Measurements from ENCODE around the gene EYA2. TPM values are rescaled to one million over a fixed set of nuclear protein-coding genes. Genes with fewer than 3 reads are reported as not detected.

The EYA2 gene
- total RNA-seq, 1 experiment from 2014 or later = not detected

GRCh38 chr20:47217482-47218446, 323.1 kb downstream of the EYA2 start:
- H3K9me3 ChIP-seq (ENCODE audit: low read depth, low read length, poor library complexity, severe bottlenecking) = no peaks in the 10 kb centered on the region
- no peak for DNase-seq (ENCODE audit: low spot score)
- no peaks in the 10 kb centered on the region for H3K27me3 ChIP-seq (replicated peaks; ENCODE audit: insufficient read depth, low read depth, low read length, poor library complexity)
- POLR2A ChIA-PET (ENCODE audit: low non-redundant PET) = no interaction called here
- no peak overlapping the region for H3K27ac ChIP-seq (ENCODE audit: low read depth, low read length, poor library complexity, severe bottlenecking)
- H3K4me3 ChIP-seq (ENCODE audit: low read depth, low read length, poor library complexity, severe bottlenecking) = no peak overlapping the region
- no TSS peak for BruUV-seq (replicated peaks)
- intact Hi-C loops (cut with micrococcal nuclease; ENCODE audit: unreplicated experiment) = no loop called here
- TF ChIP-seq, protein P1, sequence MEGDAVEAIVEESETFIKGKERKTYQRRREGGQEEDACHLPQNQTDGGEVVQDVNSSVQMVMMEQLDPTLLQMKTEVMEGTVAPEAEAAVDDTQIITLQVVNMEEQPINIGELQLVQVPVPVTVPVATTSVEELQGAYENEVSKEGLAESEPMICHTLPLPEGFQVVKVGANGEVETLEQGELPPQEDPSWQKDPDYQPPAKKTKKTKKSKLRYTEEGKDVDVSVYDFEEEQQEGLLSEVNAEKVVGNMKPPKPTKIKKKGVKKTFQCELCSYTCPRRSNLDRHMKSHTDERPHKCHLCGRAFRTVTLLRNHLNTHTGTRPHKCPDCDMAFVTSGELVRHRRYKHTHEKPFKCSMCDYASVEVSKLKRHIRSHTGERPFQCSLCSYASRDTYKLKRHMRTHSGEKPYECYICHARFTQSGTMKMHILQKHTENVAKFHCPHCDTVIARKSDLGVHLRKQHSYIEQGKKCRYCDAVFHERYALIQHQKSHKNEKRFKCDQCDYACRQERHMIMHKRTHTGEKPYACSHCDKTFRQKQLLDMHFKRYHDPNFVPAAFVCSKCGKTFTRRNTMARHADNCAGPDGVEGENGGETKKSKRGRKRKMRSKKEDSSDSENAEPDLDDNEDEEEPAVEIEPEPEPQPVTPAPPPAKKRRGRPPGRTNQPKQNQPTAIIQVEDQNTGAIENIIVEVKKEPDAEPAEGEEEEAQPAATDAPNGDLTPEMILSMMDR (conservative IDR thresholded peaks at IDR 0.05; ENCODE audit: low read depth, low read length) = no peak
- TF ChIP-seq EZH2 (IDR thresholded peaks at IDR 0.05; ENCODE audit: borderline replicate concordance, low read depth, low read length, poor library complexity, severe bottlenecking) = no peak
- no peaks in the 10 kb centered on the region for H3K4me1 ChIP-seq (ENCODE audit: insufficient read depth, low read length, poor library complexity, severe bottlenecking)
- H3K36me3 ChIP-seq (ENCODE audit: insufficient read depth, low read length, poor library complexity, severe bottlenecking) = peaks cover 25% of the 10 kb centered on the region
- CTCF ChIA-PET = interaction anchor here (0.8 to 1.2 kb wide), 2 partner anchors 167 to 419 kb away, joined by 3 read pairs; no protein-coding TSS in a partner anchor

DNA sequence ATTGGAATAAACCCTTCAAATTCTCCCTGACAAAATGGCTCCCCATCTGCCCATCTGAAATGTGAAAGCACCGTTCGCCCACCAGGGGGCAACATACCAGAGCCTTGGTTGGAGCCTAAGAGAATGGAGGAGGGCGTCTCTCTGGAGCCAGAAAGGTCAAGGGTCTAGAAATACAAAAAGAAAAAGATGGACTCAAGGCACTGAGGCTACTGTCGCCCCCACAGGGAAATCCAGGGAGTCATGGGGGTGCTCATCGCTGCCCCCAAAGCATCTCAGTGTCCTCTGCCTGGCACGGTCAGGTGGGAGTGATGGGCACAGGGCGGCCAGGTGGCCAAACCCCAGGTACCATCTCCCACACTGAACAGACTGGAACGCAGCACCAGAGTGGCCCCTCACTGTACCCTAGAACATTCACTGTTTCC, 325.5 kb downstream of the EYA2 start:
- no TSS peak for BruUV-seq (replicated peaks)
- H3K4me1 ChIP-seq (ENCODE audit: insufficient read depth, low read length, poor library complexity, severe bottlenecking) = no peaks in the 10 kb centered on the region
- H3K27ac ChIP-seq (ENCODE audit: low read depth, low read length, poor library complexity, severe bottlenecking) = no peak overlapping the region
- peaks cover 38% of the 10 kb centered on the region for H3K36me3 ChIP-seq (ENCODE audit: insufficient read depth, low read length, poor library complexity, severe bottlenecking)
- peak; percentile 65 for DNase-seq (ENCODE audit: low spot score)
- no peaks in the 10 kb centered on the region for H3K27me3 ChIP-seq (replicated peaks; ENCODE audit: insufficient read depth, low read depth, low read length, poor library complexity)
- intact Hi-C loops (cut with micrococcal nuclease; ENCODE audit: unreplicated experiment) = loop anchor here (1.0 to 5.0 kb wide), 2 partner anchors 164 to 407 kb away; no protein-coding TSS in a partner anchor
- TF ChIP-seq EZH2 (IDR thresholded peaks at IDR 0.05; ENCODE audit: borderline replicate concordance, low read depth, low read length, poor library complexity, severe bottlenecking) = no peak
- TF ChIP-seq, protein P1 (conservative IDR thresholded peaks at IDR 0.05; ENCODE audit: low read depth, low read length) = peak; percentile 83
- no peaks in the 10 kb centered on the region for H3K9me3 ChIP-seq (ENCODE audit: low read depth, low read length, poor library complexity, severe bottlenecking)
- no peak overlapping the region for H3K4me3 ChIP-seq (ENCODE audit: low read depth, low read length, poor library complexity, severe bottlenecking)
- CTCF ChIA-PET = interaction anchor here (1.7 kb wide), 1 partner anchor 164 kb away, joined by 4 read pairs; no protein-coding TSS in a partner anchor
- POLR2A ChIA-PET (ENCODE audit: low non-redundant PET) = no interaction called here

- CTCF ChIA-PET = interaction anchor here (0.6 to 1.7 kb wide), 2 partner anchors 120 to 163 kb away, joined by 4 to 6 read pairs; no protein-coding TSS in a partner anchor
- POLR2A ChIA-PET (ENCODE audit: low non-redundant PET) = no interaction called here
- Histone ChIP-seq H3K27ac (ENCODE audit: low read depth, low read length, poor library complexity, severe bottlenecking) (no peak overlapping the region), H3K36me3 (ENCODE audit: insufficient read depth, low read length, poor library complexity, severe bottlenecking) (peaks cover 33% of the 10 kb centered on the region), H3K4me1 (ENCODE audit: insufficient read depth, low read length, poor library complexity, severe bottlenecking) (no peaks in the 10 kb centered on the region), H3K4me3 (ENCODE audit: low read depth, low read length, poor library complexity, severe bottlenecking) (no peak overlapping the region), H3K27me3 (replicated peaks; ENCODE audit: insufficient read depth, low read depth, low read length, poor library complexity) (no peaks in the 10 kb centered on the region), H3K9me3 (ENCODE audit: low read depth, low read length, poor library complexity, severe bottlenecking) (no peaks in the 10 kb centered on the region)
- TF ChIP-seq, protein P1 (conservative IDR thresholded peaks at IDR 0.05; ENCODE audit: low read depth, low read length) = no peak
- no peak for TF ChIP-seq EZH2 (IDR thresholded peaks at IDR 0.05; ENCODE audit: borderline replicate concordance, low read depth, low read length, poor library complexity, severe bottlenecking)
- DNase-seq (ENCODE audit: low spot score) = no peak
- intact Hi-C loops (cut with micrococcal nuclease; ENCODE audit: unreplicated experiment) = loop anchor here (5.0 kb wide), 1 partner anchor 406 kb away; no protein-coding TSS in a partner anchor
- BruUV-seq (replicated peaks) = no TSS peak
Observed at GRCh38 chr20:47221036-47221625, 326.5 kb downstream of the EYA2 start.

Data from A673 (cell line).